Colon (tissue), 2 donors: Measurements from ENCODE around the gene SDC3.

Experiments used
- FAIRE-seq: peaks from 2 replicates; lab custom pipeline; 2012; peaks lifted over from hg19 to GRCh38; lab: Jason Lieb, UNC
- donor health status: control.
- donor health status: control.

SDC3 gene

DNA sequence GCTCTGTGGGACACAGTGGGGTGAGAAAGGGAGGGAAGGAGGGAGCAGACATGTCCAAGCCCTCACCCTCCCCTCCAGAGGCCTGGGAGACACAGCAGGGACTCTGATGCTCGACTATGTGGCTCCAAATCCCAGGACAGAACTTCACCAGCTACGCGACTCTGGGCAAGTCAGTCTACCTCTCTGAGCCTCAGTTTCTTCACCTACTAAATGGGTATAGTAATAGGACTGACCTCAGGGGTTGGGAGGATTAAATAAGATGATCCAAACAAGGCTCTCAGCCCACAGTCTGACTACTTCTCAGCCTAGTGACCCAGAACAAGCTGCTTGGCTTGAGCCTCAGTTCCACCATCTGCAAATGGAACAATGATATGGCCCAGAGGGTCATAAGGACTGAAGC is 19.6 kb downstream of the SDC3 start:
- FAIRE-seq, result no peak

DNA sequence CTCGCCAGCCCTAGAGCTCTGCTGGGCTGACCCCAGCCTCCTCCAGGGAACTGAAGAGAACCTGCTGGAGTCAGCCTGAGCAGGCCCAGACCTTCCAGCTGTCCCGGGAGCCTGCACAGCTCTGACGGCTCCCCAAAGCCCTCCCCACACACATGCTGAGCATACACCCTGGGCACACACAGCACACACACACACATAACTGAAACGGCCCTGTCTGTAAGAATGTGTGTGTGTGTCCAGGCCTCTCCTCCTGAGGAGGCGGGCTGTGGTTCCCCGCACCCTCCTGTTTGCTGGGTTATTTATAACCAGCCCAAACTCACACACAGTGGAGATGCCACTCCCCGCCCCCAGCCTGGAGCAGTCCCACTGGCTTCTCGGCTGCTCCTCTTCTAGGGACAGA is 20.2 kb downstream of the SDC3 start:
- no peak for FAIRE-seq

DNA sequence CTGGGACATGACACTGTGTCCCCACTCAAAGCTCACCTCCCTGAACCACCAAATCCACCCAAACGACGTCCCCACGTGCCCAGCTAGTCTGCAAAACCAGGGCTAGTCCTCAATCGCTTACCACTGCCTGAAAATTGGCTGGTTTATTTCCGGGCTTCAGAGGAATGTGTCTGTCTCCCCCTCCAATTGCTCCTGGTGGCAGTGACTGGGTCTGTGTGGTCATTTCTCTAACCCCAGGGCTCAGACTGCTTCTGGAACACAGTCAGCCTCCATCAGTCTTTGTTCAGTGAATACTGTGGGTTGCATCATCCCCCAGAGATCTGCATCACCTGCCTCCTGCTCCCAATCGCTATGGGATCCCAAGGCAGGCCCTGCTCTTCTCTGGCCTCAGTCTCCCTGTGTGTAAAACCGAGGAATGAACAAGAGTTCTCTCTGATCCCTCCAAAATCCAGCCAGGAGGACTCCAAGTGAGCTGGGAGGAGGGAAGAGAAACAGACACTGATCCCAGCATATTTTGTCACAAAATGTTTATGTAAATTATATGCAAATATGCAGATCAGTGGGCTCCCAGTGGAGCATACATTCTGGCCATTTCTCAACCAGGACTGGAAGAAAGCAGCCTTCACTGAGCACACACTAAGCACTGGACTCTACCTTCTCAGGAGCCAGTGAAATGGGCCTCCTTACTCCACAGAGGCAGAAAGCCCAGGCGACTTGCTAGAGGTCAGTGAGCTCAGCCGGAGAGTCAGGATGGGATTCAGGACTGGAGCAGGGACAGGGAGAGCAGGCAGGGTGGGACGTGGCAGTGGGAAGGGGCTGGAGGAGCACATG is 20.9 kb downstream of the SDC3 start:
- FAIRE-seq, result no peak

DNA sequence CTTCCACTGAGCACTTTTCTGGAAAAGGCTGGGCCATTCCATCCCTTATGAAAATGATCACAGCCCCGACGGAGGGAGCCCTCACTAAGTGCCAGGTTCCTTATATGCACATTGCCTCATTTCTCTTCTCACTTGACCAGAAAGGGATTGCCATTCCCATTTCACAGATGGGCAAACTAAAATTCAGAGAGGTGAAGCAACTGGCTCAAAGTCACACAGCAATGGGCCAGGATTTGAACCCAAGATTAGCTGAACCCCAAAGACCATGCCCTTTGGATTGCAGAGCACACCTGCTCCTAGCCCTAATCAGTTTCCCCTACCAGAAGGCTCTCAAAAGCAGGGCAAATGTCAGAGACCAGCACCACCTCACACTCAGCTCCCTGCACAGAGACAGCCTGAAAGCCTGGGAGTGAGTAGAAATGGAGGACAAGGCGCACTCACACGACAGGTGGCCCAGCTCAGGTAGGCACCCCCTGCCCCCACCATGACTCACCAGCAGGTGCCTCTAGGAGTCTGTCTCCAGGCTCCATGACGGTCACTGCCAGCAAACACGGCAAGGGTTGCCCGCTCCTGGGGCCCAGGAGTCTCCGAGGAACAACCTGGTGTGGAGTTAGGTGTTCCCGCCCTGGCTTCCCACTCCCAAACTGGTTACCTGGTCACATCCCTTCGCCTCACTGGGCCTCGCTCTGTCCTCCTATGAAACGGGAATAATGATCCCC is 21.7 kb downstream of the SDC3 start:
- FAIRE-seq, result no peak

DNA sequence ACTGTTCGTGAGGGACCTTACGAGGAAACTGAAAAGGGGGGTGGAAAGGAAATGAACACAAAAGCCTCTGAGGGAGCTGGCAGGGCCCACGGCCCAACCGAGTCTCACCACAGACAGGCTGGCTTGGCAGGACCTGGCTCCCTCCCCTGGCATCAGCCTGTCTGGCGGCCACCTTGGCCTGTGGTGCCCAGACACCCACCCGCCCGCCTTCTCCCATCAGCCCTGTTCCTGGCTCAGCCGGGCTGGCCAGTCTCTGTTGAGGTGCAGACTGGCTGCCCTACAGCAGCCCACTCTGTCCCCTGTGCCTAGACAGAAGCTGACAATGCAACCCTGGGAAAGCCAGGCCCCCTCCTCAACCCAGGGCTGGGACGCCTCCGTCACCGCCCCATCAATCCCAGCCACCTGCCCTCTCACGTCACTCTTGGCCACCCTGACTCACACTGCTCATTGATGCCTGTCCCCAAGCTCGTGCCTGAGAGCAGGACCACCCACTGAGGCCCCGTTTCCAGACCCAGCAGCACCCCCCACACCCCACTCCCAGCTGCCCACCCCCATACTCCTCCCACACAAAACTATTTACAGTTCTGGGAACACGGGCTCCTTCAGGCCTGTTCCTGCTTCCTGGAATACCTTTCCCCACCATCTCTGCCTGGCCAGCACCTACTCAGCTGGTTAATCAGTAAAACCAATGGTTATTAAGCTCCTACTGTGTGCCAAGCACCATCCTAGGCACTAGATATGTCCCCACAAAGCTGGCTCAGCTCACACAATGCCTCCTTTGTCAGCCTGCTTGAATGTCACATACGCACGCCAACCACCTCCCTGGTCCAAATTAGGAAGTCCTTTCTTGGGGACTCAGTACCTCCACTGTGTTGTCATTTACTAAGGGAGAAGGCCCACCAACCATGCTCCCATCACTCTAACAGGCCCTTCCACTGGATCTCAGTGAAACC is 22.7 kb downstream of the SDC3 start:
- no peak for FAIRE-seq

DNA sequence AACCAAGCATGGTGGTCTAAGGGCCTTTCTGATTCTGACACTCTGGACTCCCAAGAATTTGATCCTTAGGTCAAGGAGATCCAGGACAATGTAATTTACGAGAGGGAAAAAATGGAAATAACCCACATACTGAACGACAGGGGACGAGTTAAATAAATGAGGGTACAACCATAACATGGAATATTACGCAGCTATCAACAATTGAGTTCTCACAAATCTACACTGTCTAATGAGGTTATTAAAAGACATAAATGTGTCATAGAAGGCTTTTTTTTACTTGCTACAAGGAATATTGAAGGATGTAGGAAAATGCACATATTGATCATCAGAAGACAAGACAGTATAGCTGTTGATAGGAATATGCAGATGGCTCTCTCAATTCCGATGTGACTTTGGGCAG is 23.8 kb downstream of the SDC3 start:
- peak; percentile 5 for FAIRE-seq

DNA sequence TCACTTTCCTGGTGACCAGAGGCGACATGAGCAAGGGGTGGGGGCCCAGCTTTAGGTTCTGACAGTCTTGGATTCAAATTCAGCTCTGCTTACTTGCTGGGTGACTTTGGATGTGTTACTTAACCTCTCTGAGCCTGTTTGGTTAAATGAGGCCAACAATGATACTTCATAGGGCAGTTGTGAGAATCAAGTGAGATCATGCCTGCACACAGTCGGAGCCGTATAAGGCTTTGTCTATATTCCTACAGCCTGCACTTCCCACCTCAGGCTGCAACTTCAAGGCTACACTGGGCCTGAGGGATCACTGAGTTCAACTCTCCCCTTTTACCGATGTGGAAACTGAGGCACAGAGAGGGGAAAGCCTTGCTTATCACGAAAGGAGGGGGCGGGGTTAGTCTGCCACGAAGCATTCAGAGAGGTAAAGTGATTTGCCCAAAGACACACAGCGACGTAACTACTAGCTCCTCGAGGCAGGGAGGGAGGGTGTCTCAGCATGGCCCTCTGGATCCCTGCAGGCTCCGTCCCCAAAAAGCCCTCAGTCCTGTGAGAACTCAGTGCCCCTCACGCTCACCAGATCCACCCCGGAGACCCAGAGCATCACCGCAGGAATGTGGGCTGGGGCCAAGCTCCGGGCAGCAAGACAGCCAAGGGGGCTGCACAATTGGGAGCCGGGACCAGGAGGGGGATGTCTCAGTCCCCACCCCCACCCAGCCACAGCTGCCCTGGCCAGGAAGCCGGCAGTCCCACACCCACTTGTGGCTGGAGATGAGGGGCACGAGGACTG is 25.0 kb downstream of the SDC3 start:
- no peak for FAIRE-seq

DNA sequence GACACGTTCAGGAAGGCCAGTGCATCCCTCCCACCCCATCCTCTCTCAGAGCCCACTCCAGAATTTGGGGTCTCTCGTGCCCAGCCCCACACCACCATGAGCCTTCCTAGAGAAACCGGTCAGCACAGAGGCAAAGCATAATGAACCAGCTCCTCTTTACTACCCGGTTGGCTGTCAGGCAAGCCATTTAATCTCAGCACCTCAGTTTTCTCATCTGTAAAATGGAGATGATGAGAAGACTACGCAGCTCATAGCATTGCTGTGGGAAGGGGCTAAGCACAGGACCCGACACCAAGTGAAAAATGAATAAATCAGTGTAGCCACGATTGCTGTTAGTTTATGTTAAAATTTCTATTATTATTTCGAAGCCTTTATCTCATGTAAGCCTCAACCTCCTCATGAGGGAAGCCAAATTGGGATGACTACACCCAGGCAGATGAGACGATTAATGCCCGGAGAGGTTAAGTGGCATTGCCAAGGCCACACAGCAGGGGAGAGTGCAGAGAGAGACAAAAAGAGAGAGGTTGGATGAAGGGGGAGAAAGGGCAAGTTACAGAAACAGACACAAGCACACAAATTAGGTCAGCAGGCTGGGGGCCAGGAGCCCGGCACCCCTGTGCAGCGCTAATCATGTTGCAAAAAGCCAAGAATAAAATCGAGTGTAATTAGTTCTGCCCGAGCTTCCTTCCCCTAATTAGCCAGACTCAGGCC is 25.7 kb downstream of the SDC3 start:
- no peak for FAIRE-seq

DNA sequence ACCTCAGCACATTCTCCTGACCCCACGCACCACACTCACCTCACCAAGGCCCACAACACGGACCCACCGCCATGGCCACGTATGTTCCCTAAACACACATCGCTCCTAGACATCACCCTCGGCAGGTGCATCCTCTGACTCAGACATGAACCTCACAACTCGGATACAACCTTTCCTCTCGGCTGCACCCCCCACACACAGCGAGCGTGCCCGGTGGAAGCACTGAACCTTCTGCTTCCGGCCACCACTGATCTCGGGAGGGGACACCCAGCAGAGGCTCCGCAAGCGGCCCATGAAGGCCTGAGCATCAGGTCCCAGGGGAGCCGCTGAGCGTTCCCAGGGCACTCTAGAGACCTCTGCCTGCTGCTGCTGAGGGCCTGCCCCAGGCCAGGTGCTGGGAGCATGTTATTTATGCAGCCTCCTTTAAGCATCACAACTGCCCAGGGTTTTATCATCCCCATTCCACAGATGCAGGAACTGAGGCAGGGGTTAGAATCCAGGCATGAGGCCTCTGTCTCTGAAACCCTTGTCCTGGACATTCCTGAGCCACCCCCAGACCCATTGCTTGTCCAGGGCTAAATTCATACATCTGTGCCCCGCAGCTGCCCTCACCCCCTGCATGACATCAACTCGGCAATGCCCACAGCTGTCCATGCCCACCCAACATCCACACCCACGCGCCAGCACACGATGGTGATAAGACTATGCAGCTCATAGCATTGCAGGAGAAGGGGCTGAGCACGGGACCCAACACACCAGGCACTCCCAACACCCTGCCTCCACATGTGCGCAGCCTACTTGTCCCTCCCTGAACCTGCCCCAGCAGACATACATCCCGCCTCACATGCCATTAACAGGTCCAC is 27.0 kb downstream of the SDC3 start:
- FAIRE-seq, result no peak

DNA sequence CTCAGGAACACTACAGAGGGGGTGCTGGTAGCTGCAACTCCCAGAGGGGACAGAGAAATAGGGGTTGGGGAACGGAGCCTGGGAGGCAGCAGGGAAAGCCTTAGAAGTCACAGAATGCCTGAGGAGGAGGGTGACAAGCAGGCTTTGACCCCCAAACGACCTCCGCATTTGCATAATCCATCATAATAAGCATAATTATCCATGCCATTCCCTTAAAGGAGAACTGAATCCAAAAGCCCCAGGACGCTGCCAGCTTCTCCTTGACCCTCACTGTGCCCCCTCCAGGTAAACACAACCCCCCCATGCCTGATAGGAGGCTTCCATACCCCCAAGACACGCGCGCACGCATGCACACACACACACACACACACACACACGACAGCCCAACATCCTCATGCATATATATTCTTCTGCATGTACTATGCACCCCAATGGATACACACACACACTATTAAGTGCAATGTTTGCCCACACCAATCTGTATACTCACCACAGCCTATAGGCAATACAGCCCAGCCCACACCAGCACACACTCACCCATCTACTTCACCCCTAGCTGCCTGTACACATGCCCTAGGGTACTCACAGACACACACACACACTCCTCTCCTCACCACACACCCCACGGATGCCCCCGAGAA is 27.8 kb downstream of the SDC3 start:
- FAIRE-seq, result no peak

DNA sequence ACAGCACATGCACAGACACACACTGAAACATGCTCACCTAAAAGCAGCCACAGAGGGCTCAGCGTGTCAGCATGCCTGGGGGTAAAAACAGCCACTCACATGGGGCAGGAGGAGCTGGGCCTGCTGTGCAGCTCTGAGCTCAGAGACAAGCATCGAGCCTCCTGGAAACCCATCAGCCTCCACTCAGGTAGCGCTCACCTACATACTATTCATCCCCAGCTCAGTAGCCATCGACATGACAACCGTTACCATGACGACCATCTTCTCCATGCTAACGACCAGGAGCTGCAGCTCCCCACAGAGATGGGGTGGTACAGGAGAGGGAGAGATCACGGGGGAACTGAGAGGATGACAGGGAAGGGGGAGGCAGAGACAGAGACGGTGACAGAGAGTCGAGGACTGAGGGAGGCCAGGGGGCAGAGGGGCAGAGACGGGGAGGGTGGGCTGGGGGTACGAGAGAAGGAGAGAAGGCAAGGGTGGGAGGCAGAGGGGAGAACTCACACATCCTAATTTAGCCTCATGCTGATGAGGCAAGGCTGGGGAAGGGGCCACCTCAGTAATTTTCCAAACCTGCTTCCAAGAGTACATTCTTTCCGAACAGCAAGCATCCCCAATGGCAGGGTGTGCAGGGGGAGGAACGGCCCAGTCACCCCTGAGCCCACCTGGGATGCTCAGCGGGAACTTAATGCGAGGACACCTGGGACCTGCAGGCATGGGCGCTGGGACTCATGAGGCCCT is 28.4 kb downstream of the SDC3 start:
- no peak for FAIRE-seq

DNA sequence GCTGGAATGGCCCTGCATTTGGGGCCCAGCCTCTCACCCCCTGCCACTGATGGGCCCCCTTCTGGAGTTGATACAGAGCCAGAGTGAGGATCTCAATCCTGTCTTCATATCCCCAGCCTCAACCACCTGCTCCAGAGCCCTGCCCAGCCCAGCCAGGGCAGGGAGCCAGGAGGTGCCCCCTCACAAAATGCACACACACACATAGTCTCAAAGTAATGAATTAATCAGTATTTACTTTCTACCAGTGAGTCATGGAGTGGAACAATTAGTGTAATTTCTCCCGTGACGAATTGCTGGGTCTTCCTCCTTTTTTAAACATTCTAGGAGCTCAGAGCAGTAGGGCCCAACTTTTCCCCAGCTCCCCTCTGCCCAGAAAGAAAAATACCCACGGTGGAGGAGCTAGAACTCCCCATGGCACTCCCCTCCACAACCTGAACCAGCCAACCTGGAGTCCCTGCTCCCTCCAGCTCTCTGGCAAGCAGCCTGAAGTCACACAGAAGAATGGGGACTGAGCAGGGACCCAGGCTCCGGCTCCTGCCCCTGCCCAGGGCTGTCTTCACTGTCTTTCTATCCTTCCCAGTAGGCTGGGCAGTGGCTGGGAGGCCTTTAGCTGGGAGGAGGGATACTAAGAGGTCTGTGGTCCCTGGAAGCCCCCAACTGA is 29.3 kb downstream of the SDC3 start:
- no peak for FAIRE-seq

DNA sequence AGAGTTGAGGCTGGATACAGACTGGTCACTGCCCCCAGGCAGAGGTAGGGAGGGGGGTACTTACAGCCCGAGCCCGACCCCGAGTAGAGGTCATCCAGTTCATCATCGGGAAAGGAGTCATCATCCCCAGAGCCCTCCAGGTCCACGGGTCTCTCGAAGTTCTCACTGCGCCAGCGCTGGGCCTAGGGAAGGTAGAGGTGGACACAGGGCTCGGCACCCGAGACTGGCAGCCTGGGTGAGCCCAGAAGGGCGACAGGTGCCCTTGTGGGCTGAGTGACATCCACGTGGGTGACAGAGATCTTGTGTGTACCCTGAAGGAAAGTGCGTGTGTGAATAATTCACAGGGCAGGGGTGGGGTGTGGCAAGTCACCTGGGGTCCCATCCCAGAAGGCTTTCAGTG is 30.0 kb downstream of the SDC3 start:
- no peak for FAIRE-seq

DNA sequence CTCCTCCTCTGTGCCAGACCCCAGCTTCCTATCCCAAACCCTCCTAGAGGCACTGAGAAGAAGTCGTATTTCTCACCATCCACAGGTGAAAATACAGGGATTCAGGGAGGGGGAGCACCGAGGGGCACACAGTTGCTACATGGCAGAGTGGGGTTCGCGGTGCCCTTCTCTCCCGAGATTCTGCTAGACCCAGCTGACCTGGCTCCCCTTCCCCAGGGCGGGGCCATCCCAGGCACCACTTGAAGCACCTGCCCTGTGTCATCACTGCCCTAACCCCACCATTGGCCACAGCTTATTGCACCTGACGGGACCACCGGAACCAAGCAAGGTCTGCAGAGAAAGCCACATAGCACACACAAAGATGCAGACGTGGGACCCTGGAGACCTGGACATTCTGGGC is 30.5 kb downstream of the SDC3 start:
- no peak for FAIRE-seq

DNA sequence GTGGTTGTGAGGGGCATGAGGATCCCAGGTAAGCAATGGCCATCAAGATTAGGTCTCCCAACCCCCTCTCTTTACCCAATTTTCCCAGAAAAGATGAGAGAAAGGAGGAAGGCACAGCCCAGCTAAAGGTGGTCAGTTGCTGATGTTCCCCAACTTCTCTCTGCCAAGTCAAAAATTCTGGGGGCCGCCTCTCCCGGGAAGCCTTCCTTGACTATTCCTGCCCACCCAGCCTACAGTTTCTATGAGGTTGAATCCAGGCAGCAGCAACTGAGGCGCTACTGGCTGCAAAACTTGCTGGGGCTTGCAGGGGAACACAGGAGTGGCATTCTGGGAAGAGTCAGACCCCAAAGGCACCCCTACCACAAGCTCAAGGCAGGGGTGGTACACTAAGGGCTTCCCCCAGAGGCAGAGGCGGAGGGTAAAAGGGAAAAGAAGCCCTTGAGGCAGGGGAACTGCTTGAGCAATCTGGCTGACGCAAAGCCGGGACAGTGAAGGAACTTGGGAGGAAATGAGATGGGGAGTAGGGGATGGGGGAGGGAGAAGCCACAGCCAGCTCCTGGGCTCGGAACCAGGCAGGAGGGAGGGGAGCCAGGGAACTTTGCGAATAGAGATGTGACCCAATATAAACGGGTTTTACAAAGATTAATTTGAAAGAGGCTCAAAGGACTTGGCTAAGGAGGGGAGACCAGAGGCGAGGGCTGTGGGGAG is 31.2 kb downstream of the SDC3 start:
- no peak for FAIRE-seq

DNA sequence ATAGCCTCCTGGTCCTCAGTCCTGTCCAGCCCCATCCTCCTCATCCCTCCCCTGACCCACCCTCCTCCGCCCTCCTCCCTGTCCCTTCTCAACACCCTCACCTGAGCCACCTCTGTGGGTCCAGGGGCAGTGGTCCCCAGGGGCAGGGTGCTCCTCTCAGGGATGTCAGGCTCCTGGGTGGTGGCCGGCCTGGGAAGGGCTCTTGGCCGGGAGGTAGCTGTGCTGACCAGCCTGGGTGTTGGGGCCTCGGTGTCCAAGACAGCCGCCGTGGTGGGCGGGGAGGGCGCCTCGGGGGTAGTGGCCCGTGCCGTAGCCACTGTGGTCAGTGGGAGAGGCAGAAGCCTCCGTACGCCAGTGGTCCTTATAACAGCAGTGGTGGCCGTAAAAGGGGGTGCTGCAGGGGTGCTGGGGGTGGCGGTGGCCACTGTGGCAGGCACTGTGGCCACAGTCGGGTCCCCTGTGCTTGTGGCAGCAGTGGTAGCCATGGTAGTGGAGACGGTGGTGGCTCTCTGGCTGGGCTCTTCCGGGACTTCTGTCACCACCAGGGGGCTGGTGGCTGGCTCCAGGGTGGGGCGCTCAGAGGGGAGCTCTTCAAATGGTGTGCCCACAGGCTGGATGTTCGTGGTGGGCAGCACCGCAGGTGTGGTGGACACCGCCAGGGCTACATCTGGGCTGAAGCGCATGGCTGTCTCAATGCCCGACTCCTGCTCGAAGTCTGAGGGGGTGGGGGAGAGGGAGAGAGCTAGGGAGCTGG is 31.9 kb downstream of the SDC3 start:
- no peak for FAIRE-seq

DNA sequence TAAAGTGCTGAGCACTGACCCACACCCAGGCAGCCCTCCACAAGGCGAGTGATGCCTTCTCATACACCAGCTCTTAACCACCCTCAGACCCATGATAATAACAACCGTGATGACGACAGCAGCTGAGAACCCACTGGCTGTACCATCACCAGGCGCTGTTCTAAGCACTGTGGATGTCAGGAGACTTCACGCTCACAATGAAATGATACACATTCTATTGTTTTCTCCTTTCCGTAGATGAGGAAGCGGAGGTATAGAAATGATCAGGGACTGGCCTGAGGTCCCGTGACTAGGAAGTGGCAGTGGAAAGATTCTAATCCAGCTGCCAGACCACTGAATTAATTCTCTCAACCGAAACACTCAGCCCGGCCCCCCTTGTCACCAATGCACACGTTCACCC is 32.6 kb downstream of the SDC3 start:
- FAIRE-seq, result no peak
